ENCODE measurements around the gene FCN3. TPM values are rescaled to one million over a fixed set of nuclear protein-coding genes. Genes with fewer than 3 reads are reported as not detected.
A peak's percentile ranks its signal among the peaks of the same experiment; 100 is the strongest.

FCN3 gene
- total RNA-seq, 1 donor from 2014 or later: not detected

DNA sequence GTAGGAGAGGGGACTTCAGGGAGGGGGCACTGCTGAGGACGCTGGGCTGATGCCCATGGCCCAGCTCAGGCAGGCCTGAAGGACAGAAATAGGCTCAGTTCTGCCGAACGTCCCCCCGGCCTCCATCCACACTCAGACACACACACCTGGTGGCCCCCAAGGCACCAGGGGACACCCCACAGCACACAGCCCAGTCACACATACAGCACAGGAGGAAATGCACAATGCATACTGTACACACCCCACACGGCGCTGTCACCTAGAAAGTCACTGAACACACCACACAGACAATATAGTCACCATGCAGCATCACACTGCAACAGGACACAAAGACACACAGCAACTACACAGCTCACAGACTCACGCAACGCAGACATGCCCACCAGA, 32.2 kb downstream of the FCN3 start:
- no peaks in the 10 kb centered on the region for H3K36me3 Mint-ChIP-seq (ENCODE audit: low read depth)
- H3K4me1 Mint-ChIP-seq: peaks cover 24% of the 10 kb centered on the region
- peaks cover 12% of the 10 kb centered on the region for H3K27me3 Mint-ChIP-seq (ENCODE audit: low read depth)
- no peaks in the 10 kb centered on the region for H3K9me3 Mint-ChIP-seq
- no peak overlapping the region for H3K27ac Mint-ChIP-seq (ENCODE audit: unreplicated experiment)
- TF ChIP-seq, protein P1, sequence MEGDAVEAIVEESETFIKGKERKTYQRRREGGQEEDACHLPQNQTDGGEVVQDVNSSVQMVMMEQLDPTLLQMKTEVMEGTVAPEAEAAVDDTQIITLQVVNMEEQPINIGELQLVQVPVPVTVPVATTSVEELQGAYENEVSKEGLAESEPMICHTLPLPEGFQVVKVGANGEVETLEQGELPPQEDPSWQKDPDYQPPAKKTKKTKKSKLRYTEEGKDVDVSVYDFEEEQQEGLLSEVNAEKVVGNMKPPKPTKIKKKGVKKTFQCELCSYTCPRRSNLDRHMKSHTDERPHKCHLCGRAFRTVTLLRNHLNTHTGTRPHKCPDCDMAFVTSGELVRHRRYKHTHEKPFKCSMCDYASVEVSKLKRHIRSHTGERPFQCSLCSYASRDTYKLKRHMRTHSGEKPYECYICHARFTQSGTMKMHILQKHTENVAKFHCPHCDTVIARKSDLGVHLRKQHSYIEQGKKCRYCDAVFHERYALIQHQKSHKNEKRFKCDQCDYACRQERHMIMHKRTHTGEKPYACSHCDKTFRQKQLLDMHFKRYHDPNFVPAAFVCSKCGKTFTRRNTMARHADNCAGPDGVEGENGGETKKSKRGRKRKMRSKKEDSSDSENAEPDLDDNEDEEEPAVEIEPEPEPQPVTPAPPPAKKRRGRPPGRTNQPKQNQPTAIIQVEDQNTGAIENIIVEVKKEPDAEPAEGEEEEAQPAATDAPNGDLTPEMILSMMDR (conservative IDR thresholded peaks at IDR 0.05): no peak
- no peak for DNase-seq (ENCODE audit: low read depth, low spot score)
- no peak overlapping the region for H3K4me3 Mint-ChIP-seq

- TF ChIP-seq, protein P1 (conservative IDR thresholded peaks at IDR 0.05): no peak
- H3K27me3 Mint-ChIP-seq (ENCODE audit: low read depth): peaks cover 9% of the 10 kb centered on the region
- DNase-seq (ENCODE audit: low read depth, low spot score): no peak
- H3K4me1 Mint-ChIP-seq: peaks cover 24% of the 10 kb centered on the region
- no peaks in the 10 kb centered on the region for H3K9me3 Mint-ChIP-seq
- H3K36me3 Mint-ChIP-seq (ENCODE audit: low read depth): no peaks in the 10 kb centered on the region
- no peak within 1 kb of the TSS for H3K4me3 Mint-ChIP-seq
- H3K27ac Mint-ChIP-seq (ENCODE audit: unreplicated experiment): peak within 1 kb of the TSS; percentile 35
Observed at GRCh38 chr1:27341525-27342252, 32.9 kb downstream of the FCN3 start, which contains the start of gene SYTL1. TSS of gene SYTL1 (plus strand) at chr1:27342022. CDS start at chr1:27345335, 3,313 bp downstream.

DNA sequence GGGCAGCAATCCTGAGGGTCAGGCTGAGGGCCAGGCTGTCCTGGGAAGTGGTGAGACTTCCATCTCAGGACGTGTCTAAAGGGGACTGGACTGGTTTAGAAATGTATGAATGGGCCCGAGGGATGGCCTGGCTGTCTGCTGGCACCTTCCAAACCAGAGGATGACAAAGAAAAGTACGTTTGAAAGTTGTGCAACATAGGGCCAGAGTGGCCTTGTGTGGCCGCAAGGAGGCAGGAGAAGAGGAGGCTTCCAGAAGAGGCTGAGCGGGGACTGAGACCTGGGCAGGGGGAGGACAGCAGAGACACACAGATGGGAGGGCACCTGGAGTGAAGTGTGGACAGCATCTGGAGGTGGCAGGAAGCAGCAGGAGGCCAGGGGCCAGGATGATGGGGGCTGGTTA, 35.4 kb downstream of the FCN3 start:
- Mint-ChIP-seq H3K27ac (ENCODE audit: unreplicated experiment) (peak overlapping the region; percentile 16), H3K9me3 (no peaks in the 10 kb centered on the region), H3K36me3 (ENCODE audit: low read depth) (no peaks in the 10 kb centered on the region), H3K4me1 (peaks cover 24% of the 10 kb centered on the region), H3K4me3 (peak overlapping the region; percentile 23), H3K27me3 (ENCODE audit: low read depth) (peaks cover 4% of the 10 kb centered on the region)
- TF ChIP-seq, protein P1 (conservative IDR thresholded peaks at IDR 0.05): no peak
- DNase-seq (ENCODE audit: low read depth, low spot score): no peak

GRCh38 chr1:27338751-27339150, 35.9 kb downstream of the FCN3 start:
- Mint-ChIP-seq H3K27me3 (ENCODE audit: low read depth) (peaks cover 4% of the 10 kb centered on the region), H3K9me3 (no peaks in the 10 kb centered on the region), H3K36me3 (ENCODE audit: low read depth) (no peaks in the 10 kb centered on the region), H3K27ac (ENCODE audit: unreplicated experiment) (peak overlapping the region; percentile 85), H3K4me3 (peak overlapping the region; percentile 11), H3K4me1 (peaks cover 24% of the 10 kb centered on the region)
- TF ChIP-seq, protein P1 (conservative IDR thresholded peaks at IDR 0.05): no peak
- DNase-seq (ENCODE audit: low read depth, low spot score): no peak

DNA sequence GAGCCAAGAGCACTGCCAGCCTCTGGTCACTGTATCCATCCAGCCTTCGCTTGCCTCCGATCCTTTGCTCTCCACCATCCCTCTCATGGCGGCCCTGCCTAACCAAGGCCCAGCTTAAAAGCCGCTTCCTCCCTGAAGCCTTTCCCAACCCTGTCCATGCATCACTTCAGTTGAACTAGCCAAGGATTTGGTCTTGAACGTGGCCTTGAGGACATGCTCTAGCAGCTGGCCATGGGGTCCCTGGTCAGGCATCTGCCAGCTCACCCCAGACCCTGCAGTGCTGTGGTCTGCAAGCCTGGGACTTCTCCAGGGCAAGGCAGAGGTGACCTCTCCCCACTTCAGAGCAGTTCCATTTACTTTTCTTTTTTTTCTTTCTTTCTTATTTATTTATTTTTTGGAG, 37.9 kb downstream of the FCN3 start:
- Mint-ChIP-seq H3K27me3 (ENCODE audit: low read depth) (peaks cover 4% of the 10 kb centered on the region), H3K4me3 (no peak overlapping the region), H3K9me3 (no peaks in the 10 kb centered on the region), H3K27ac (ENCODE audit: unreplicated experiment) (no peak overlapping the region), H3K4me1 (peaks cover 18% of the 10 kb centered on the region), H3K36me3 (ENCODE audit: low read depth) (peaks cover 5% of the 10 kb centered on the region)
- TF ChIP-seq, protein P1 (conservative IDR thresholded peaks at IDR 0.05): no peak
- DNase-seq (ENCODE audit: low read depth, low spot score): no peak

Measured in neural crest cell (in vitro differentiated cells).